Measurements from ENCODE around the gene PSMB3.

PSMB3 gene

DNA sequence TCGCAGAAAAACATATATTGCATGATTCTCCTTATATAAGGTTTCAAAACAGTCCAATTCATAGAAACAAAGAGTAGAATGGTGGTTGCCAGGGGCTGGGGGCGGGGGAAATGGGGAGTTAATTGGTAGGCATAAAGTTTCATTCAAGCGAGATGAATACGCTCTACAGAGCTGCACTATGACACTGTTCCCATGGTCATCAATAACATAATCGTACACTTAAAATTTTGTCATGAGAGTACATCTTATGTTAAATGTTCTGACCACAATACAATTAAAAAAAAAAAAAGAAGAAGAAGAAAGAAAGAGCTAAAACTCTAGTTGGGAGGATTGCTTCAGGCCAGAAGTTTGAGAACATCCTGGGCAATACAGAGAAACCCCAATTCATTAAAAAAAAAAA is 41.7 kb downstream of the PSMB3 start:
- FAIRE-seq (no peak), DNase-seq (ENCODE audit: insufficient read length) (no peak)
- no peak for TF ChIP-seq TAF1 (IDR thresholded peaks at IDR 0.05; ENCODE audit: borderline replicate concordance, low read depth, low read length)

DNA sequence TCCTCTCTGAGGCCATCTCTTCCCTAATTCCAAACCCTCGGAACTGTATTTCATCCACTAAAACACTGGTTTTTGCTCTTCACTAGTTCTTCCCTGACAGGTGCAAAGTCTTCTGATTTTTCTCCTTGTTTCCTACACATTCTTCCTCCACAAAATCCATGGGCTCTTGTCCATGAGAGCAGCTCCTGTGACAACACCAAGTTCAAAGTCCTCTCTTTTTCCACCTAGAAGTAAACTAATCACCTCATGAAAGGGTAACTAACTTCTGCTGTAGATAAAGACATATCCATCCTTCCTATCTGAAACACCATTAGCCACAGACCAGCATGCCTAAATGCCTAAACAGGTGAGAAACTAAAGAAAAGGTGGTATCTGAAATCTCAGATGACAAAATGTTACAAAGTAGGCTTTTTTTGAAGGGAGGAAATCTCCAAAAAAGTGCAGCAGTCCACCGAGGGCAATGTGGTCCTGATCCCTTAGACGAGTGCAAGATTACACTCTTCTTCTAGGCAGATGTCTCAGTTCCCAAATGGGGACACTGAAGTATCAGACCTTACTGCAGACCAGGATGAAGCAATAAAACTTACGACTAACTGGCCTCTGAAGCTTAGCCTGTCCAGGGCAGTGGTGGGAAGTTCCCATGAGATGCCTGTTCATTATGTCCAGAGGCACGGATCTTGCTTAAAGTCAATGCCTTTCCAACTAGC is 44.1 kb downstream of the PSMB3 start:
- TF ChIP-seq TAF1 (IDR thresholded peaks at IDR 0.05; ENCODE audit: borderline replicate concordance, low read depth, low read length) (no peak), POLR2AphosphoS5 (IDR thresholded peaks at IDR 0.05; ENCODE audit: low read depth, low read length) (no peak), POLR2A (IDR thresholded peaks at IDR 0.05; ENCODE audit: low read depth, low read length) (no peak)
- DNase-seq (ENCODE audit: insufficient read length) (no peak), FAIRE-seq (no peak)

DNA sequence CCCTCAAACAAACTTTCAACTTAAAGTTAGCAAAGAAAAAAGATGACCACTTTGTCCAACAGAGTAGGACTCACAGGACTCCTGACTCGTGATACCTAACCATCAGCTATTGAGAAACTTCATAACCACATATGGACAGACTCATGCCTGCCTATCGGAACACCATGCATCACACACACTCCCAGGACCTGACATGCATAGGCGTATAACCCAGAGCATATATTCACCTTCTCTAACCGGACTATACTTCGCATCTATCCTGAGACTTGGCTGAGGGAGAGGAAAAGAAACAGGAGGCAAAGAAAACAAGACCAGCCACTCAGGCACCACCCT is 44.6 kb downstream of the PSMB3 start:
- FAIRE-seq: no peak
- TF ChIP-seq POLR2A (IDR thresholded peaks at IDR 0.05; ENCODE audit: low read depth, low read length) (no peak), POLR2AphosphoS5 (IDR thresholded peaks at IDR 0.05; ENCODE audit: low read depth, low read length) (no peak), TAF1 (IDR thresholded peaks at IDR 0.05; ENCODE audit: borderline replicate concordance, low read depth, low read length) (no peak)

DNA sequence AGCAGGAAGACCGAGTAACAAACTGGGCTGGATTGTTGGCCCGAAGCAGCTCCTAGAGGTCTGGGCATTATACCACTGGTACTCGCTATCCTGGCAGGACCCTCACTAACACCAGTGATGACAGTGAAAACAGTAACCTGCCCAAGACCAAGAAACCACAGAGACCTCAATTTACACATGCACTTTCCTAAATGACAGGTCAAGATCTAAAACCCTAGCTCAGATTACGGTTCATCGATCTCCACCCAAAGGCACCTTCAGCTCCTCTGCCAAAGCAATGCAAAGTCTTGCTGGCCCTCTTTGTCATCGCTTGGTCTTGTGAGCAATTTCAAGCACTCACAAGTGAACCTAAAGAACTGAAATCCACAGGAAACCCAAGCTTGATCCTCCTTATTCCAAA is 45.3 kb downstream of the PSMB3 start:
- no peak for DNase-seq (ENCODE audit: insufficient read length)
- no peak for TF ChIP-seq POLR2A (IDR thresholded peaks at IDR 0.05; ENCODE audit: low read depth, low read length)
- no peak for TF ChIP-seq TAF1 (IDR thresholded peaks at IDR 0.05; ENCODE audit: borderline replicate concordance, low read depth, low read length)
- TF ChIP-seq POLR2AphosphoS5 (IDR thresholded peaks at IDR 0.05; ENCODE audit: low read depth, low read length): no peak
- no peak for FAIRE-seq

More for the DNA sequence above, 44.6 kb downstream of the PSMB3 start:
- DNase-seq (ENCODE audit: insufficient read length): no peak

GRCh38 chr17:38798614-38799500 is 46.3 kb downstream of the PSMB3 start:
- FAIRE-seq: no peak
- TF ChIP-seq POLR2A (IDR thresholded peaks at IDR 0.05; ENCODE audit: low read depth, low read length) (peak; percentile 52; the same call in 1 of the 2 replicates), POLR2AphosphoS5 (IDR thresholded peaks at IDR 0.05; ENCODE audit: low read depth, low read length) (no peak)
- DNase-seq (ENCODE audit: insufficient read length): peak; percentile 58

DNA sequence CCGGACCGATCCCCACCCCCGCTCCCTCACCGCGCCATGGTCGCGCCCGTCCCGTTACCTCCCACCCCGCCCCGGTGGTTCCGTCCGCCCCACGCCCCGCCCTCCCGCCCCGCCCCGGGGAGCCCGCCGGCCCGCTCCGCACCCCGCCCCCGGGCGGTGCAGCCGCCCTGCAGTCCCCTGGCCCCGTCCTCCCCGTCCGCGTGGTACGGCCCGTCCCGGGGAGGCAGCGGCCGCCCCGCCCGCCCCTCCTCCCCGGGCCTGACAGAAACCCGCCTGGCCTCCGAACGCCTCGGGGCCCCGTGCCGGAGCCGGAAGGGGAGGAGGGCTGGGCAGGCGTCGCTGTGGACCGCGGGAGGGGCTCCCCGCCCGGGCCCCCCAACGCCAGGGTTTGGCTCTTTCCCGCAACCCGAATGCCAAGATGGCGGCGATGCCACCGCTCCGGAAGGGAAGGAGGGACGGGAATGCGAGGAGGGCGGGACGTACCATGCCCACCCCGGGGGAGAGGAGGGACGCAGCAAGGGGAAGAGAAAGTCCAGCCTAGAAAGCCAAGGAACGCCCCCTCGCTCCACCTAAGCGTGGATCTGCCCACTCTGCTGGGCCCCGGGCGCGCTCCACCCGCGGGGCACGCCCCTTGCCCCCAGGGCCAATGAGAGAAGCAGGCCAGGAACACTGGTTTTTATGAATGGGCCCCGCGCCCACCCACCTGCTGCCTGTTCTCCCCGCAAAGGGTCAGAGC is 47.1 kb downstream of the PSMB3 start, which contains the start of gene PIP4K2B:
PIP4K2B (minus strand) TSS at position 56 of the 736 bp plus-strand sequence. CDS start 132 bp downstream, outside the sequence.
- TF ChIP-seq POLR2A (IDR thresholded peaks at IDR 0.05; ENCODE audit: low read depth, low read length): peak; percentile 71
- peak; percentile 40; the same call in 1 of the 2 replicates for TF ChIP-seq TAF1 (IDR thresholded peaks at IDR 0.05; ENCODE audit: borderline replicate concordance, low read depth, low read length)
- peak; percentile 90 for TF ChIP-seq POLR2AphosphoS5 (IDR thresholded peaks at IDR 0.05; ENCODE audit: low read depth, low read length)
- FAIRE-seq (no peak), DNase-seq (ENCODE audit: insufficient read length) (peak; percentile 95)

DNA sequence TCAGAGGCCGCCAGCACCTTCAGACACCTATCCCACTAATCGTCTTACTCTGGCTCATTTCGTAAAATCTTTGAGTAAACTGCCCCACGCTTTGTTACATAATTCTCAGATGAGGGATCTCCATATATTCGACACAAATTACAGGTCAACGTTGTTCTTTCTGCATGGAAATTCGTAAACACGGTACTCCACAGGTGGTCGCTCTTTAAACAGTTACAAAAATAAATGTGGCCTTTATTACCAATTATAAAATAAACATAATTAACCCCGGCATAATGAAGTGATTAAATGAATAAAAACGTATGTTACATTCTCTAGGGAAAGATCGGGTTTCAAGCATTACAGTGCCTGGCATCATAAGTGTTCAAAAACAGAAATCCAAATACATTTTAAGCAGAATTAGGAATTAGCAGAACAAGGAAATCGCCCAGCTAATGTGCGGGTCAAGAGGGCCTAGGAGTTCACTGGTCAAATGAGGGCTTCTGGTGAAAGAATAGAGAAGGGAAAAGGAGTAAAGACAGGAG is 47.8 kb downstream of the PSMB3 start:
- FAIRE-seq (no peak), DNase-seq (ENCODE audit: insufficient read length) (no peak)
- TF ChIP-seq POLR2A (IDR thresholded peaks at IDR 0.05; ENCODE audit: low read depth, low read length): no peak; the same call in 1 of the 2 replicates

DNA sequence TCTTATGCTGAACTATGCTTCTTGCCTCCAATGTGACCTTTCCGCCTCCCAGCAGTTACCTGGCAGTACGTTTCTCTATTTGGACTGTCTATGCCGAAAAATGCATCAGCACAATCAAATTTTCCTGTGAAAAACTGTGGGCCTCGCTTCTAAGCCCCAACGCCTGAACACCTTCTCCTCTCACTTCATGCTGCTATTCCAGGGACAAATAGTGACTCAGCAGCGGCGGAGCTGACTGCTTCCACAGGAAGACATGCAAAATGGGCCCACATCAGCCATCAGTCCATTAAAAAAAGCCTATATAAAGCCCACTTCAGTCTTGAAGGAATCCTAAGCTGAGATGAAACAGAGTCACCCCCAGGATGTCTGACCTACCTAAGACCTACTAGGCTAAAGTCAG is 57.3 kb downstream of the PSMB3 start:
- TF ChIP-seq POLR2A (IDR thresholded peaks at IDR 0.05; ENCODE audit: low read depth, low read length) (no peak), TAF1 (IDR thresholded peaks at IDR 0.05; ENCODE audit: borderline replicate concordance, low read depth, low read length) (no peak), POLR2AphosphoS5 (IDR thresholded peaks at IDR 0.05; ENCODE audit: low read depth, low read length) (no peak)
- DNase-seq (ENCODE audit: insufficient read length): no peak
- FAIRE-seq: no peak

Data from GM12892 (cell line).